Measurements from ENCODE around the gene CCDC146.

- TF ChIP-seq CTCF (IDR thresholded peaks at IDR 0.05) (no peak), POLR2A (IDR thresholded peaks at IDR 0.05) (no peak)
Measured at GRCh38 chr7:77248154-77248553, 125.7 kb downstream of the CCDC146 start.
